ENCODE measurements around the gene SREK1IP1.
"Not testable (repeated sequence)": the region's sequence is repeated elsewhere in the genome, so short reads cannot be mapped to it uniquely, and the experiment has no call there.

The SREK1IP1 gene

DNA sequence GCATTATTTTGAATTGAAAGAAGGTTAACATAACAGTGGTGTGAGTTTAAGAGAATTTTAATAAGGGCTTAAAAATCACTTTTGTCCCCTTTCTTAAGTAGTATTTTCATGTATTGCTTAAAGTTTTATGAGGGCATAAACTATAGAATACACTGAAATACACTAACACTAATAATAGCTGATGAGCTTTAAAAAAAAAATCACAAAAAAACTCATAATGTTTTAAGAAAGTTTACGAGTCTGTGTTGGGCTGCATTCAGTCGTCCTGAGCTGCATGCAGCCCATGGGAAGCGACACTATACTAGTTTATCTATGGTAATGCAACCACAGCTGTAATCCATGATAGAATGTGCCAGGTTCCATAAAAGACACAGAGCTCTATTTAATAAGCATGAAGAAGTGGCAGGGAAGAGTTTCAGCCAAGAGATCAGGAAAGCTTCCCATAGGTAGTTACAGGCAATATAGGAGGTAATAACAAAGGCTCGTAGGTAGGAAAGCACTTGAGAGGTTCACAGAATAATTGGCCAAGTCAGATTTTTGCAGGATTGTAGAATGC, 4.5 kb downstream of the SREK1IP1 start:
- DNase-seq, result no peak

DNA sequence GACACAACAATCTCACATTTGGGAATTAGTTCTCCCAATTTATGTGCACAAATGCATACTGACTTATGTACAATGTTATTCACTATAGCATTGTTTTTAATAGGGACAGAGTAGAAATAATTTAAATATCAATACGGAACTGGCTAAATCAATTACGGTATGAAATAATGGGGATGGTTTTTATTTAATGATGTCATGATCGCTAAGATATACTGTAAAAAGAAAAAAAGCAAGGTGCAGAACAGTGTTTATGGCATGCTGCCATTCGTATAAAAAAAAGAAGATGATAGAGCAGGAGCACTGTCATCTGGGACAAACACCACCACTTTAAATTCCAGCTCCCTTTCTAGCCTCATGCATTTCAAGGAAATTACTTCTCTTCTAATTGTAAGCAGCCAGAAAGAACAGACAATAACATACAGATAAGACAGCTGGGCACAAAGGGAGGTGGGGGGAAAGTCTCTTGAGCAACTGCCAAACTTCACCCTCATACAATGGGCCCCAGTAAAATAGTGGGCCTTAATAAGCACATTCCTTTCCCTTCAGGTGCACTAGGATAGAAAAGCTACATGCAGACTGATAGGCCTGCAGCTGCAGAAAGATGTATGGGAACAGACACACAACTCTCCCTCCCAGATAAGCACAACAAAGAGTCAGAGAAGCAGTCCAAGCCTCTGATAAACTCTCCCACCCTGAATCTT, 8.4 kb downstream of the SREK1IP1 start:
- DNase-seq, result no peak

DNA sequence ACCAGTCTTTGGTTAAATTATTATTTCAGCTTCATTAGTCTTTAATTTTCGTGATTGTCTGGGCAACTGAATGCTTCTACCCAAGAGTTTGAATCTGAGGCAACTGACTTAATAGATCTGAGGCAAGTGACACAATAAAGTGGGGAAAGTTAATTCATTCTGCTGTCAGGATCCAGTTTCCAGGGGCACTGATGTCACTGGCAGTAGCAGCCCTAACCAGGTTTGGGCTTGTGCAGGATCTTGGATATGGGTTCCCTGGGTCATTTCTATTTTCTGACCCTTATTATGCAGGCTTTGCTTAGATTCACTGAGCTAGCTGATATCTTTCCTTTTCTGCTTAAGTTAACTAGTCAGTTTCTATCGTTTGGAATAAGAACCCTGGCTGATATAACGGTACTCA, 9.6 kb downstream of the SREK1IP1 start:
- no peak for DNase-seq

DNA sequence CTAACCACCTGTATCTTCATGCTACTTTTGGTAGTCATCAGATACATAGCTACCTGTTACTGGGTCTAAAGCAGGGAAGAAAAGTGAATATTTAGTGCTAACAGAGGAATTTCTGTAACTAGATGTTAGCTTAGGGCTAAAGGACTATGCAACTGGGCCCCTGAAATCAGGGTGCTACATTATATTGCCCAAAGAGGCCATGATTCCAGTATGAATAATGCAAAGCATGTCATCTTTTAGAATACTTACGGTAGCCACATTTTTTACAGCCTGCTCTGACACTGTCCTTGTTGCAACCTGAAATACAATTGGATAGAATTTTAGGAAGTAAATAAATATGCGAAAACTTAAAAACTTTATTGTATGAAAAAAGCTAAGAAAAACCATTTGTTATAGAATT, 14.4 kb downstream of the SREK1IP1 start:
- DNase-seq, result no peak

DNA sequence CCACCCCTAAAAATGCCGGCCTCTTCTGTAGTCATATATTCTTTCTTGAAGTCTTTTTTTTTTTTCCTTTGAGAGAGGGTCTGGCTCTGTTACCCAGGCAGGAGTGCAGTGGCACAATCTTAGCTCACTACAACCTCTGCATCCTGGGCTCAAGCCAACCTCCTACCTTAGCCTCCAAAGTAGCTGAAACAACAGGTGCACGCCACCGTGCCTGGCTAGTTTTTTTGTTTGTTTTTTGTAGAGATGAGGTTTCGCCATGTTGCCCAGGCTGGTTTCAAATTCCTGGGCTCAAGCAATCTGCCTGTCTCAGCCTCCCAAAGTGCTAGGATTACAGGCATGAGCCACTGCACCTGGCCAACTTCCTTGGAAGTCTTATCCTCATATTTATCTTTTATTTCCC, 19.1 kb downstream of the SREK1IP1 start:
- no peak for DNase-seq

DNA sequence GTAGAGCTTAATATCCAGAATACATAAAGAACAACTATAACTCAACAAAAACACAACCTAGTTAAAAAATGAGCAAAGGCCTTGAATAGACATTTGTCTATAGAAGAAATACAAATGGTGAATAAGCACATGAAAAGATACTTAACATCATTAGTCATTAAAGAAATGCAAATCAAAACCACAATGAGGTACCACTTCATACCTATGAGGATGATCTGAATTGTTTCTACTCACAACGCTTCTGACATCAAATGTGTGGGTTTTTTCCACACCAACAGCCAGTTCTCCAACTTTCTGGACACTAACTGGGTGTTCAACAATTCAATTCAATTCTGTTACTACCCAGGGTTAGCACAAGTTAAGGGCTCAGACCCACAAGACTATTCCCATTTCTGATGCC, 22.0 kb downstream of the SREK1IP1 start:
- no peak for DNase-seq

DNA sequence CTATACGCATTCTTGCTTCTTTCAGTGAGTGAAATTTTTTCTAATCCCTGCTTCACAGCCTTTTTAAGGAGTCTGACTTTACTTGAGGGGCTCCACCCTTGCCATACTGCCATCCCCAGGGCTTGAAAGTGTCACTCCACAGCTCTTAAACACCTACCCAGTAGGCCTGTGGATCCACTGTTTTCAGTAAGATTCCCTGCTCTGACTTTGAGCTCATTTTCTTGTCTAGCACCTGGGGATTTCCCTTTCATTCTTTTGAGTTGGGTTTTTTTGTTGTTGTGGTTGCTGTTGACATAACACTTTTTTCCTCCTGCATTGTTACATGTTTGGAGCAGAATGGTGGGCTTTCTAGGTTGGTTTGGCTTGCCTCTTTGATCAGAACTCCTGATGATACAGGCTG, 23.6 kb downstream of the SREK1IP1 start:
- DNase-seq, result no peak

DNA sequence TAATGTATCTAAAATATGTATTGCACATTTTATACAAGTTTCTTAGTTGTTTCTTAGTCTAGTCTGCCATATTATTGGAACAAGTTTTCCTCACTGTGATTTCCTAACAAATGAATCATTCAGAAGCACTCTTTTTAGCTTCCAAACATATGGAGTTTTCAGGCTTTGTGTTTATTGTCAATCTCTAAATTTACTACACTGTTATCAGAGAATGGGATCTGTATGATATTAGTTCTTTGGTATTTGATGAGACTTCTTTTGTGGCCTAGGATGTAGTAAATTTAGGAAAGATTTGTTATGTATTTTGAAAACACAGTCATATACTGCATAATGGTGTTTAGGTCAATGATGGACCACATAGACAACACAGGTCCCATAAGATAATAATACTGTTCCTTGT, 25.7 kb downstream of the SREK1IP1 start:
- DNase-seq, result no peak

DNA sequence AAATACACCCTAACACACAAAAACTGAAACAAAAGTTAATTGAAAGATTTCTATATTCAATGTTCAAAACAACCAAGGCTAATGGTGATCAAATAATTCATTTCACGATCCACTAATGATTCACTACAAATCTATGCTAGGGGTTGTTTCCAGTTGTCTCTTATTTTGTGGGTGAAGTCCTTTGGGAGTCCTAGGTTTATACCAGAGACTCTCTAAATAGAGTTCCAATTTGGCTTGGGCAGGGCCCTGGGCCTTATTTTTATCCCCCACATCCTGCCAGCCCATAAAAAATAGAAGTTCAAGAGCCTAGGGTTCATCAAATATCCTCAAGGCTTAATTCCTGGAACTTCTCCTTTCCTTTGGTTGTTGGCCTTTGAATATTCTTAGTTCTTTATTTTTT, 26.1 kb downstream of the SREK1IP1 start:
- DNase-seq, result no peak

DNA sequence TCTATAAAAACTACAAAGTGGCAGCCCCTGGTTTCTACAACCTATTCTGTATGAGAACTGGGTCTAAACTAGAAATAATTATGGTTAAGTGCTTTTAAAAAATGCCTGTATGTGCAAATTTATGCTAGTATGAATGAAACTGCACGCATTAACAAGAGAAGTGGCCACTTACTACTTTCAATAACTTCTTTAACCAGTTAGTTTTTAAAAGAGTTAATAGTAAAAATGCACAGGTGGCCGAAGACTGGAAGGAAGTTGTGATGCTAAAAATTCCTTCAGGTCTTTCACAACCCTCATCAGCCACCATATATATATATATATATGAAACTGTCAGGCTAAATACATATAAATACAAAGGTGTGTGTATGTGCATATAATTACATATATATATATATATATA, 41.3 kb downstream of the SREK1IP1 start:
- no peak for DNase-seq

DNA sequence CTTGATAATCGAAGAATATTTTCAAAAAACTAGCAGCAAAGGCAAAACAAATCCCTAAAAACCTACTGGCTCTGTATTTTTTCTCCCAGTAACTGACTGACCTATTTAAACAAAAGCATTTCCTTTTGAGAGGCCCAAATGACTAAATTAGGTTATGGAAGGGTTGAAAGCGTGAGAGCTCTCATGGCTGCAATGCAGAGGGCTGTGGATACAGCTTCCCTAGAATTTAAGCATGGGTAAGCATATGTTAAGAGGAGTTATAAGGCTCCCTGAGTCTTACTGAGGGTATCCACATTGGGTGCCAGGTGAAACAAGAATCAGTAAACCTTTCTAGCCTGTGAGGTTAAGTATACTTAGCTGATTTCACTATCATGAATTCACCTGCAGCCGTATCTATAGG, 45.9 kb downstream of the SREK1IP1 start:
- DNase-seq, result no peak

DNA sequence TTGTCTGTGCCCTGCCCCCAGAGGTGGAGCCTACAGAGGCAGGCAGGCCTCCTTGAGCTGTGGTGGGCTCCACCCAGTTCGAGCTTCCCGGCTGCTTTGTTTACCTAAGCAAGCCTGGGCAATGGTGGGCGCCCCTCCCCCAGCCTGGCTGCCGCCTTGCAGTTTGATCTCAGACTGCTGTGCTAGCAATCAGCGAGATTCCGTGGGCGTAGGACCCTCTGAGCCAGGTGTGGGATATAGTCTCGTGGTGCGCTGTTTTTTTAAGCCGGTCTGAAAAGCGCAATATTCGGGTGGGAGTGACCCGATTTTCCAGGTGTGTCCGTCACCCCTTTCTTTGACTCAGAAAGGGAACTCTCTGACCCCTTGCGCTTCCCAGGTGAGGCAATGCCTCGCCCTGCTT, 54.0 kb downstream of the SREK1IP1 start:
- DNase-seq, result not testable (repeated sequence)

DNA sequence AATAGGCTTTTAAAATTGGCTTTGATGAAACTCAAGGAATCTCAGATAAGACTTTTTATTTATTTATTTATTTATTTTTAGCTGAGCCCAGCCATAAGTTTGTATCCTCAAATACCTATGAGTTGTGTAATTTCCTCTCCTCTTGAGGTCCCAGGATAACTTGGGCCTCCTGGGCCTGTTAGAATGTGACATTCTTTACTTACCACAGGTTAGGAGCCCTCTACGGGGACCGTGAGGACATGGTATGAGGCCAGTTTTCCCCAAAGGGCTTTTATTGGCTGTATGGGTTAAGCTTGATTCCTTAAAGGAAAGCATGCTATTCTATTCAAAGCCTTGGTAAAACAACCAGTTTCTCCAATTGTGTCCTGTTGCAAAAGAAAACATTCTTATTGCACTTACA, 61.3 kb downstream of the SREK1IP1 start:
- DNase-seq, result no peak

DNA sequence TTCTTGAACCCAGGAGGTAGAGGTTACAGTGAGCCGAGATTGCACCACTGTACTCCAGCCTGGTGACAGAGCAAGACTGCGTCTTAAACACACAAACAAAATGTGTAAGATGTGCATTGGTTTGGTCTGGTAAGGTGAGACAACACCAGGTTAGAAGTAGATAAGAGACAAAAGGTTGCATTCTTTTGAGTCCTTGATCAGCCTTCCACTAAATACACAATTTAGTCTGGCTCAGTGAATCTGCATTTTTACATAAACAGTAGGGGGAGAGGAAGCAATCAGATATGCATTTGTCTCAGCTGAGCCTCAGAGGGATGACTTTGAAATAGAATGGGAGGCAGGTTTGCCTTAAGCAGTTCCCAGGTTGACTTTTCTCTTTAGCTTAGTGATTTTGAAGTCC, 62.4 kb downstream of the SREK1IP1 start:
- DNase-seq, result not testable (repeated sequence)

DNA sequence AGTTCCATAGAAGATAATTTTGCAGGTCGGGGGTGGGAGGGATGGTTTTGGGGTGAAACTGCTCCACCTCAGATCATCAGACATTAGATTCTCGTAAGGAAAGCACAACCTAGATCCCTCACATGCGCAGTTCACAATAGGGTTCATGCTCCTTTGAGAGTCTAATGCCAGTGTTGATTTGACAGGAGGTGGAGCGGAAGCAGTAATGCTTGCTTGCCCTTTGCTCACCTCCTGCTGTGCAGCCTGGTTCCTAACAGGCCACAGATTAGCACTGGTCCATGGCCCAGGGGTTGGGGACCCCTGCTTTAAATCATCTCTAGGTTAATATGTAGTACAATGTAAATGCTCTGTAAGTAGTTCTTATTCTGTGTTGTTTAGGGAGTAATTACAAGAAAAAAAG, 67.7 kb downstream of the SREK1IP1 start:
- DNase-seq, result no peak

DNA sequence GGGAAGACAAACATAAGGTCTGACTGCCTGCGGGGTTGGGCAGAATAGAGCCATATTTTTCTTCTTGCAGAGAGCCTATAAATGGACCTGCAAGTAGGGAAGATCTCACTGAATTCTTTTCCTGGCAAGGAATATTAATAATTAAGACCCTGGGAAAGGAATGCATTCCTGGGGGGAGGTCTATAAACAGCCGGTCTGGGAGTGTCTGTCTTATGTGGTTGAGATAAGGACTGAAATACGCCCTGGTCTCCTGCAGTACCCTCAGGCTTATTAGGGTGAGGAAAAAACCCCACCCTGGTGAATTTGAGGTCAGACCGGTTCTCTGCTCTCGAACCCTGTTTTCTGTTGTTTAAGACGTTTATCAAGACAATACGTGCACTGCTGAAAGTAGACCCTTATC, 72.1 kb downstream of the SREK1IP1 start:
- not testable (repeated sequence) for DNase-seq

DNA sequence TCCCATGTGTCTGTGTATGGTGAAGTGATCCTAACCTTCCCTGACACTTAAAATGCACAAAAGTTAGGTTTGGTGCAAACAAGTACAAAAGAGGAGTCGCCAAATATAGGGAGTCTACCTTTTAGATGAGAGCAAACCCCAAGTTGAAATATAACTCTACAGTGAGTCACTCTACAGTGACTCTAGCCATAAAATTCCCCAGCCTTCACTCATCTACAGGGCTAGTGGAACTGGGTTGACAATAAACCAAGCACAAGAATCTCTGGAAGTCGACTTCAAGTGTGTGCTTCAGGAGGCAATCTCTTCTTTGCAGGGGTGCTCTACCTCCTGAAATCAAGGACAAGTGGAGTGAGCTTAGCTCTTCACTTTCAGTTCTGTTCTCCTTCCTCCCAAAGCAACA, 74.9 kb downstream of the SREK1IP1 start:
- no peak for DNase-seq

DNA sequence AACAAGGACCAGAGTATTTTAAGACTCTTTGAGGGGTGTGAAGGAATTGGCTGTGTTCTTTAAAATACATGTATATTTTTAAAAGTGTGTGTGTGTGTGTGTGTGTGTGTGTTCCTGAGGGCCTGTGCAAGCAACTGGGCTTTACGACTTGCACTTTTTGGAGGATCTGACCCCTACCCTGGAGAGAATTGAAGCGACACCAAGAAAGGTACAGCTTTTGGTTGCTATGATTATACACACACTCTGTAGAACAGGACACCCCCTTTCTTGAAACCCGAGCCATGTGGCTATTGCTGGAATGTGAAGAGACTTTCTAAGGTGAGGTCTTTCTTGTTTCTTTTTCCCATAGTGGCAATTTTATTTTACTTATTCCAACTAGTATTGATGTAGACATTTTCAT, 77.2 kb downstream of the SREK1IP1 start:
- no peak for DNase-seq

DNA sequence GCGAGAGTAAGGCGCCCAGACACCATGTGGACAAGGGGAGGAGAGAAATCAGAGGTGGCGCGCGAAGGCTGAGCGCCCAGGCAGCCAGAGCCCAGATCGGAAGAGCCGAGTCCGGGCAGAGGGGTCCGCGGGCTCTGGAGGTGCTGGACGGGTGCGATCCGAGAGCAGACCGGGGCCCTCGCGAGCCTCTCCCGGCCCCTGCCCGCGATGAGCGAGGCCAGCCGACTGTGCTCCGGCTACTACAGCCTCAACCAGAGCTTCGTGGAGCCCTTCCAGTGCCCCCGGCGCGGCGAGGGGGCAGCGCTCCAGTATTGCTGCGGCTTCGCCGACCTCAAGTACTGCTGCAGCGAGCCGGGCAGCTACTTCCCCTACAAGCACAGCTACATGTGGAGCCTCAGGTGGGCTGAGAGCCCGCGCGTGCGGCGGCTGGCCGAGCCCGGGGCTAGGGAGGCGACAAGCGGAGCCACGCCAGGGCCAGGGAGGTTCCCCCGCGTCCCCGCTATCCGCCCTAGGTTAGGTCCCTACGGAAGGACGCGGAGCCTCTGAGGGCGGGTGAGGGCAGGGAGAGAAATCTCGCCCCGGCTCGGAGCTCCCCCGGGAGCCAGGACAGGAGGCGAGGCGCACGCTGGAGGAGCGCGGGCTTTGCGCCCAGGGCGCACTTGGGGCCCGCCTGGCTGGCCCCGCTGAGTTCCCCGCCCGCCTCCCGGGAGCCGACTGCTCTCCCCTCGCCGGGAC, 77.9 kb downstream of the SREK1IP1 start, which contains the start of gene SHISAL2B:
Gene SHISAL2B (plus strand): TSS at position 87 of the 735 bp plus-strand sequence. CDS start 121 bp downstream, at position 208.
- no peak for DNase-seq

DNA sequence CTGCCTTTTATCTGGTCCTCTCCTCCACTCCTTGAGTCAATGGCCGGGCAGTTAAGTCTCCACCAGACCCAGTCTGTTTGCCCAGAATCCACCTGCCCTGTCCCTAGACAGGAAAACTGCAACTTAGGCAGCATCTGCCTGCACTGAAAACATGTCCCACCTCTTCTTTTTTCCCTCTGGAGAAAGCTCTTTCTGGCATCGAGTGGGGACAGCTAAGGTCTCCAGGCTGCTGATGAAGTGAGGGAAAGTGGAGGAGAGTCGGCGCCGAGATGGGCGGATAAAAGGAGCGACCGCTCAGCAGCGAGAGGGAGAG, 78.4 kb downstream of the SREK1IP1 start:
- no peak for DNase-seq

DNA sequence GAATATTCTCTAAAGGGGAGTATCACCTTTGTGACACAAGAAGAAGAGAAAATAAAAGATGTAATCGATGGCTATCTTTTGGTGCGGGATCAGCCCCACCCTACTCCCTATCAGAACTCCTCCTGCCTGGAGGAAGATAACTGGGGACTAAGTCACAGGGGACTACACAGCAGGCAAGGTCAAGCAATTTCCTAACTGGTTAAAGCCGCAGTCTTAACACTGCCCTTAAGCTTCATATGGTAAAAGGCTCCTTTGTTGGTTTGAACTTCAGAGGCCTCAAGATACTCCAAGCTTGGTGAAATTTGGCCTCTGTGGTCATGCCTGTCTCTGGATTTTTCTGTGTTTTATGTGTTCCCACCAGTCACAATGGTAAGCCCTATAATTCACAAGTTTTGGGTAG, 79.5 kb downstream of the SREK1IP1 start:
- no peak for DNase-seq

DNA sequence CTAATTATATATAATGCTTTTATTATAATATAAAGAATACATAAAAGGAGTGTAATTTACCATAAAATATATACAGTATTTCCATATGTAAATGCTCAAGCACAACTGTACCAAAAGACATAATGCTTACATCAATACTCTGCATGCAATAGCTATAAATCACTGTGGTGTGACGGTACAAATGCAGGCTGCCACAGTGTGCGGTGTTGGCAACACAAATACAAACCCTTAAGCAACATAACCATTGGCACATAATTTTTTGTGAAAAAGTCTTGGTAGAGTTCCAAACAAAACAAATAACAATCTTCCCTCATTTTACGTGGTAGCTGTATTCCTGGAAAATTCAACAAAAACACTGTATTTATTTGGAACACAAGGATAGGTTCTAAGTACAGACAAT, 80.1 kb downstream of the SREK1IP1 start:
- no peak for DNase-seq

DNA sequence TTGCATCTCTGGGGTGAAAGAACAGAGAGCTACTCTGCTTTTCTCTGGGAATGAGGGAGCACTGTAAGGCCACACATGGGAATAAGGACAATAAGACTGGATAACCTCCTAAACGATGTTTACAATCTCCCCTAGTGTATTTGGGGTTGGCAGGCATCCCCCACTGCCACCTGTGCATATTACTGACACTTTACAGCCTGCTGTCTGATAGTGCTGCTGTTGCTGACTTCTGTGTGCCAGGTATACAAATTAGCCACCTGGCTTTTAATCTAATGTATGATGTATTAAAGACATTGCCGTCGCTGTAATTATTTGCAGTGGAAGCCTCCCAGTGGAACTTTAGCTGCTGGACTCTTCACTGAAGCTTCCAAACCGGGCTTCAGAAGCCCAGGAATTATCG, 82.6 kb downstream of the SREK1IP1 start:
- DNase-seq, result no peak

DNA sequence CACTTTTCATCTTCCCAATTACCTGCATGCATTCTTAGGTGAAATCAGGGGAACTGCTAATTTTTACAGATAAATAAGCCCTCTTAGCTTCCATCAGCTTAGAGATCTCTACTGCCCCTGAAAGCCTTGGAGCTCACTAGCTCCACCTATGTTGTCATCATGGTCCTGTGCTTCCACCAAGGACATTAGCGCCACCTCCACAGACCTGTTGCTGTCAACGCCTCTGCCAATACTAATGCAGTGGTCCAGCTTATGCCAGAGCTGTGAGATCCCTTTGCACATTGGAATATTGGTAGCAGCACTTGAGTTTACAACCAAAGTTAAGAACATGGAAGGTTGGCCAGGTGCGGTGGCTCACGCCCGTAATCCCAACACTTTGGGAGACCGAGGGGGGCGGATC, 85.9 kb downstream of the SREK1IP1 start:
- no peak for DNase-seq

DNA sequence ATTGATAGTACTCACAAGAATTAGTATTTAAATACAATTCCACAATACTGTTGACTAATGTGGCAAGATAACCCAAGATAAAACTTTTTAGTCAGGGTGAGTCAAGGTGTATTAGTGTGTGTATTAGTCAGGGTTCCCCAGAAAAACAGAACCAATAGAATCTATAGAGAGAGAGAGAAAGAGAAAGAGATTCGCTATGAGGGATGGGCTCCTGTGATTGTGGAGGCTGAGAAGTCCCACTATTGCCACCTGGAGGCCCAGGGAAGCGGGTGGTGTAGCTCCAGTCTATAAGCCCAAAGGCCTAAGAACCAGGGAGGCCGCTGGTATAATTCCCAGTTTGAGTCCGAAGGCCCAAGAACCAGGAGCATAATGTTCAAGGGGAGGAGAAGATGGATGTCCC, 88.2 kb downstream of the SREK1IP1 start:
- no peak for DNase-seq

Data from activated CD4-positive, alpha-beta T cell treated with anti-CD3 and anti-CD28 coated beads, Interleukin-2, amount 50 U/mL, for 4 hours (primary cell).